ENCODE measurements around the gene NCBP2L.

- TF ChIP-seq CTCF (conservative IDR thresholded peaks at IDR 0.05; ENCODE audit: low read depth, low read length) (no peak), EZH2 (IDR thresholded peaks at IDR 0.05; ENCODE audit: low read length, unreplicated experiment) (no peak), EZH2phosphoT487 (IDR thresholded peaks at IDR 0.05; ENCODE audit: borderline replicate concordance, low read length) (no peak)
Observed at GRCh38 chrX:107840971-107841370, 63.4 kb downstream of the NCBP2L start.

Data from PC-3 (cell line).